Stimulated activated CD8-positive, alpha-beta memory T cell treated with anti-CD3 and anti-CD28 coated beads, Interleukin-7, amount 100 ng/mL, for 24 hours (primary cell): Measurements from ENCODE around the gene CRKL.
"Not testable (repeated sequence)": the region's sequence is repeated elsewhere in the genome, so short reads cannot be mapped to it uniquely, and the experiment has no call there.

Experiments used
- DNase-seq: peaks from one replicate; pipeline ENCODE4 v3.0.0-alpha.2; 2020; ENCODE audit warnings: low read depth

Gene CRKL

GRCh38 chr22:20935049-20935448 is 17.8 kb downstream of the CRKL start:
- not testable (repeated sequence) for DNase-seq

DNA sequence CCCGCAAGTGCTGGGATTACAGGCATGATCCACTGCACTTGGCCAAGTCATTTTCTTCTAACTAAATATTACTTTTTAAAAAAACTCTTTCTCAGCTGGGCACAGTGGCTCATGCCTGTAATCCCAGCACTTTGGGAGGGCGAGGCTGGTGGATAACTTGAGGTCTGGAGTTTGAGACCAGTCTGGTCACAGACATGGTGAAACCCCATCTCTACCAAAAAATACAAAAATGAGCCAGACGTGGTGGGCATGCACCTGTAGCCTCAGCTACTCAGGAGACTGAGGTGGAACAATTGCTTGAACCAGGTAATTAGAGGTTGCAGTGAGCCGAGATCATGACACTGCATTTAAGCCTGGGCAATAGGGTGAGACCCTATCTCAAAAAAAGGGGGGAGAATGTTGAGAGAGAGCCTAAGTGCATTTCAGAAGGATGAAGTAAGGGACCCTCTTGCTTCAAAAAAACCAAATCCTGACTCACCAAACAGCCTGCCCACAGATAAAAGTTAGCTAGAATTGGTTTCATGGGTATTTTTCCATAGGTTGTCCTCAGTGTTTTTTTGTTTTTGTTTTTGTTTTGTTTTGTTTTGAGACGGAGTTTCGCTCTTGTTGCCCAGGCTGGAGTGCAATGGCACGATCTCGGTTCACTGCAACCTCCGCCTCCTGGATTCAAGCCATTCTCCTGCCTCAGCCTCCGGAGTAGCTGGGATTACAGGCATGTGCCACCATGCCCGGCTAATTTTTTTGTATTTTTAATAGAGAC is 18.8 kb downstream of the CRKL start:
- DNase-seq, result not testable (repeated sequence)

DNA sequence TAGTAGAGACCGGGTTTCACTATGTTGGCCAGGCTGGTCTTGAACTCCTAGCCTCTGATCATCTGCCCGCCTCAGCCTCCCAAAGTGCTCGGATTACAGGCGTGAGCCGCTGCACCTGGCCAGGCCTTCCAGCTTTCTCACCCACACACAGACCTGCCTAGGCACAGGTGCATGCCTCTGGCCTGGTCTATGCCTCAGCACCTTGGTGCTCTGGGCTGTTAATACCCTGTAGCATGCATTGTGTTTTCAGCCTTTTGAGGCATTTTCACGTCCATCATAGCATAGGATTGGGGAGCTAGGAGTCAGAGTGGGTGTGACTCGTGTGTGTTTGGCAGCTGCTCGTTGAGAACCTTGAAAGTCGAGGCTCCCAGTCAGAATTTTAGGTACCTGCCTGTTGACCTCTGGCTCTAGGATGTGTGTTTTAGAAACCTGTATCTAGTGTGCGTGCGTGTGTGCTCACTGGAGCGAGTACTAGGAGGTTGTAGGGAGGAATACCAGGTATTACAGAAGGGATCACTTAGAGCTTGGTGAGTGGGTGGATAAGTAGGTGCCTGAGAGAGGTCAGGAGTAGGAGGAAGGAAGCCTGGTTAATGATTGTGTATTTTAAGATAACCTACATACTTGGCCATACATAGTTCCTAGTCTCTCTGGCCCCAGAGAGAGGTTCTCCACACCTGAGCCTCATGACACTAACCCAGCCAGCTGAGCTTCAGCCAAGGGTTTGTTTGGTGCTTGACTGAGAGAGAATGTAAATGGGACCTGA is 20.0 kb downstream of the CRKL start:
- no peak for DNase-seq

GRCh38 chr22:20937794-20938671 is 20.8 kb downstream of the CRKL start:
- DNase-seq, result no peak

DNA sequence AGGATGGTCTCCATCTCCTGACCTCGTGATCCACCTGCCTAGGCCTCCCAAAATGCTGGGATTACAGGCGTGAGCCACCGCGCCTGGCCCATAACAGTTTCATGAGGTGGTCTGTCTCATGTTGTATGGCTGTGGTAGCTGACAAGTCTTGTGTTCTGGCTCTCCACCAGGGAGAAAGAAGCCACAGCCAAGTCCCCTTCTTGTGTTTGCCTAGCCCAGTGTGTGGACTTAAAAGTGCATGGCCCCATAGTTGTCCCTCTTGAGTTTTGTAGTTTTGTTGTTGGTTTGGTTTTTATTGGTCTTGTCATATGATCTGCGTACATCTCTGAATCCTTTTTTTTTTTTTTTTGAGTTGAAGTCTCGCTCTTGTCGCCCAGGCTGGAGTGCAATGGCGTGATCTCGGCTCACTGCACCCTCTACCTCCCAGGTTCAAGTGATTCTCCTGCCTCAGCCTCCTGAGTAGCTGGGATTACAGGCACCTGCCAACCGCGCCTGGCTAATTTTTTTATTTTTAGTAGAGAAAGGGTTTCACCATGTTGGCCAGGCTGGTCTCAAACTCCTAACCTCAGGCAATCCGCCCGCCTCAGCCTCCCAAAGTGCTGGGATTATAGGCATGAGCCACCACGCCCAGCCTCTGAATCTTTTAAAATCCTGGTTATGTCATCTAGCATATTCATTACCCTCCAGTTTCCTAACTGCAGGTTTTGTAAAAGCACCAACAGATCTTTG is 22.4 kb downstream of the CRKL start:
- DNase-seq, result not testable (repeated sequence)

GRCh38 chr22:20940186-20940651 is 23.0 kb downstream of the CRKL start:
- no peak for DNase-seq

- DNase-seq, result no peak
Observed at GRCh38 chr22:20940904-20941385, 23.7 kb downstream of the CRKL start.

DNA sequence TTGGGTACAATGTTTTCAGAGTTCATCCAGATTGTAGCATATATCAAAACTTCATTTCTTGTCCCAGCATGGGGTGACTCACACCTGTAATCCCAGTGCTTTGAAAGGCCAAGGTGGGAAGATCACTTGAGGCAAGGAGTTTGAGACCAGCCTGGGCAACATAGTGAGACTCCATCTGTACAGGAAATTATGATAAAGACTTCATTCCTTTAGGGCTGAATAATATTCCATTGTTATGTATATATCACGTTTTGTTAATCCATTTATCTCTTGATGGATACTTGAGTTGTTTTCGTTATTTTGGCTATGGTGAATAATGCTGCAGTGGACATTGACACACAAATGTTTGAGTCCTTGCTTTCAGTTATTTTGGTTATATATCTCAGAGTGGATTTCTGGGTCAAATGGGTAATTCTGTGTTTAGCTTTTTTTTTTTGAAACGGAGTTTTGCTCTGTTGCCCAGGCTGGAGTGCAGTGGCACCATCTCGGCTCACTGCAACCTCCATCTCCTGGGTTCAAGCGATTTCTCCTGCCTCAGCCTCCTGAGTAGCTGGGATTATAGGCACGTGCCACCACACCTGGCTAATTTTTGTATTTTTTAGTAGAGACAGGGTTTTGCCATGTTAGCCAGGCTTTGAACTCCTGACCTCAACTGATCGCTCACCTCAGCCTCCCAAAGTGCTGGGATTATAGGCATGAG is 25.1 kb downstream of the CRKL start:
- not testable (repeated sequence) for DNase-seq

DNA sequence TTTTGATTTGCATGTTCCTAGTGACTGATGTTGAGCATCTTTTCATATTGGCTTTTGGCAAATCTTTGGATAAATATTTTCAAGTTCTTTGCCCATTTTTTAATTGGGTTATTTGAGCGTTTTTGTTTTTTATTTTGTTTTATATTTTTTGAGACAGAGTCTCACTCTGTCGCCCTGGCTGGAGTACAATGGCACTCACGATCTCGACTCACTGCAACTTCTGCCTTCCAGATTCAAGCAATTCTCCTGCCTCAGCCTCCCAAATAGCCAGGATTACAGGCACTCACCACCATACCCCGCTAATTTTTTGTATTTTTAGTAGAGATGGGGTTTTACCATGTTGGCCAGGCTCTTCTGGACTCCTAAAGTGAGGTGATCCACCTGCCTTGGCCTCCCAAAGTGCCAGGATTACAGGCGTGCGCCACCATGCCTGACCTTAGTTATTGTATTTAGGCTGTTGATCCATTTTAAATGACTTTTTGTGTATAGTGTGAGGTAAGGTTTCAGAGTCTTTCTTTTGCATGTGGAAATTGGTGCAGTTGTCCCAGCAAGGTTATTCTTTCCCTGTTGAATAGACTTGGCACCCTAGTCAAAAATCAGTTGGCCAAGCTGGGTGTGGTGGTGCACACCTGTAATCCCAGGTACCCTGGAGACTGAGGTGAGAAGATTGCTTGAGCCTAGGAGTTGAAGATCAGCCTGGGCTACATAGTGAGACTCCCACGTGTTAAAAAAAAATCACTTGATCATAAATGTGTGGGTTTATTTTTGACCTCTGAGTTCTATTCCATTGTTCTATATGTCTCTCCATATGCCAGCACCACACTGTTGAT is 26.1 kb downstream of the CRKL start:
- no peak for DNase-seq

- DNase-seq, result no peak
Observed at GRCh38 chr22:20944042-20944441, 26.8 kb downstream of the CRKL start.

GRCh38 chr22:20945578-20945934 is 28.3 kb downstream of the CRKL start:
- DNase-seq, result no peak

- no peak for DNase-seq
Observed at GRCh38 chr22:20946080-20946986, 29.1 kb downstream of the CRKL start.

DNA sequence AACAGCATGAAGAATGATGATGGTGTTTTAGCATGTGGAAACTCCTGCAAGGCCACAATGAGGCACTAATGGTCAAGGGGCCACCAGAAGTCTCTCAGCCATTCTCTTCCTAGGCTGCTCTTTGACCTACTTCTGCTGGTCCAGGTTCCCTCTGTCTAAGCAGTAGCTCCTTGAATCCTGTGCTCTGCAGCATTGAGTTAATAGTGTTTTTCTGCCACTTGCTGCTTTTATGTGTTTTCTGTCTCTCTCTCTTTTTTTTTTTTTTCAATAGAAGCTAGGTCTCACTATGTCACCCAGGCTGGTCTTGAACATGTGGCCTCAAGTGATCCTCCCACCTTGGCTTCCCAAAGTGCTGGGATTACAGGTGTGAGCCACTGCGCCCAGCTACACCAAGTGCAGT is 29.8 kb downstream of the CRKL start:
- DNase-seq, result no peak

- DNase-seq, result no peak
Observed at GRCh38 chr22:20948450-20948849, 31.2 kb downstream of the CRKL start.

DNA sequence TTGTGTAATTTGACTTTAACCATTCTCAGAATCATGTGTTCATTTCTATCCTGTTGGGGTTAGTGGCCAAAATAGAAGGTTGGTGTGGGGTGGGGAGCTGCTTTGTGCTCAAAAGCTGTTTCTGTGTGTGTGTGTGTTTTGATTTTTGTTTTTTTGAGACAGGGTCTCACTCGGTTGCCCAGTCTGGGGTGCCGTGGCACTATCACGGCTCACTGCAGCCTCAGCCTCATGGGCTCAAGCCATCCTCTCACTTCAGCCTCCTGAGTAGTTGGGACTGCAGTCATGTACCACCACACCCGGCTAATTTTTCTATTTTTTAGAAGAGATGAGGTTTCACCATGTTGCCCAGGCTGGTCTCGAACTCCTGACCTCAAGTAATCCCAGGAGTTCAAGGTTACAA is 31.8 kb downstream of the CRKL start:
- no peak for DNase-seq

GRCh38 chr22:20949698-20950183 is 32.5 kb downstream of the CRKL start:
- no peak for DNase-seq

DNA sequence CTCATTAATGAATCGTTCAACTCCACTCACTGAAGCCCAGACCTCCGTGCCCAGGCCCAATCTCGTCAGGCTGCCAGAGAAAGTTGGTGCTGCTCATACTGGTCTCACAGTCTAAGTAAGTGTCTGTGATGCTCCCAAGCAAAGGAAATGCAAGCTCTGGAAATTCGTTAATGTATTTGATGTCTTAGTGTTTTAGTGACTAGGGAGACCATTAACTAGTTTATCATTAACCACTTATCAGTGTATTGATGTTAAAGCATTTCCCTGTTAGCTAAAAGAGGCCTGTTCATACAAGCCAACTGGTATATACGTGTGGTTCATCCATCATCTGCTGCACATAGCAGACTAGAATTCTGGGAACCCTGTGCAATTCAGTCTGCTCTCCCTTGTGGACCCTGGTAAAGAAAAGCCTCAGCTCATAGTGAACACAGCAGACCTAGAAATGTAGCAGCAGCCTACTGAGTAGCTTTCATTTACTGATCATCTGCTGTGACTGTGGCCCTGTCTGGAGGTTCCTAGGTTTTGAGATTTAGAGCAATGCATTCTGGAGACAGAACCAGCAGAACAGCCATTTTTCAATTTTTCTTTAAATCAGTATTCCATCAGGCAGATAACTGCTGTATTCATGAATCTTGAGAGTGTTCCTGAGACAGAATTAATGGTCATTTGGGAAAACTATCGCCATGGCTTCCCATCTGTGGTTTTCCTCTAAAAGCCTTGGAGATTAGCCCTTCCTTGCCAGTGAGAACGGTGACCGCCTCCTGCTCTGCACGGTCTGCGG is 34.1 kb downstream of the CRKL start:
- no peak for DNase-seq

DNA sequence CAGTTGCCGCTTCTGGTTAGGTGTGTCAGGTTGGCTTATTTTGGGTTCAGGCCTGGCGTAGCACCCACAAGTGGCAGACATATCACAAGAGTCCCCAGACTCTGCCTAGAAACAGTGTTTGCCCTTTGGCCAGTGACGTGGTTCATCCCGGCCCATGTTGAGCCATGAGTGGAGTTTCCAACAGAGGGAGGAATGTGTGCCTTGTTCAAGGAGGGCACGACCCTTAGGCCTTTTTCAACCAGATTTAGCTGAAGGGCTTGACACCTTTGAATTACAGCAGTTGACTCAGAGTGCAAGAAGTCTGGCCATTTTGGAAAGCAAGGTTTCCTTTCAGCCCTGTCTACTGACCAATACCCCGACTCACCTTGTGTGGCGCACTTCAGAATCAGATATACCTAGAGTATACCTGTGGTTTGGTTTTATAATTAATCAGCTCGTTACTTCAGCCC is 34.7 kb downstream of the CRKL start:
- no peak for DNase-seq
